ENCODE data around the gene NKD2. TPM values are rescaled to one million over a fixed set of nuclear protein-coding genes. Genes with fewer than 3 reads are reported as not detected.

The NKD2 gene
- total and polyA plus RNA-seq, 7 donors = 0.08 to 0.96 (median 0.63) TPM; not detected in 1

GRCh38 chr5:1044117-1044516 lies 35.5 kb downstream of the NKD2 start:
- H3K36me3 ChIP-seq (ENCODE audit: insufficient read depth in 1 of 2, low read depth in 1 of 2) = no peaks in the 10 kb centered on the region
- no peaks in the 10 kb centered on the region for H3K4me1 ChIP-seq
- H3K27me3 ChIP-seq (ENCODE audit: insufficient read depth in 3 of 3, low read length in 2 of 3) = no peaks in the 10 kb centered on the region
- H3K4me3 ChIP-seq = no peak overlapping the region
- WGBS, 3 donors = 85 to 91% (median 88%) methylated on average over 5 of the region's 5 CpGs
- DNase-seq (no peak), ATAC-seq (no peak)
- no peaks in the 10 kb centered on the region for H3K9me3 ChIP-seq
- TF ChIP-seq CTCF (IDR thresholded peaks at IDR 0.05) = no peak
- intact Hi-C loops (cut with DNase I) = no loop called here
- H3K27ac ChIP-seq = no peak overlapping the region

- no peak for DNase-seq
- Histone ChIP-seq H3K27ac (no peak overlapping the region), H3K9me3 (no peaks in the 10 kb centered on the region), H3K36me3 (ENCODE audit: insufficient read depth in 1 of 2, low read depth in 1 of 2) (no peaks in the 10 kb centered on the region), H3K27me3 (ENCODE audit: insufficient read depth in 3 of 3, low read length in 2 of 3) (peaks cover 0 to 10% (median 0%) of the 10 kb centered on the region in 3 donors), H3K4me3 (no peak overlapping the region), H3K4me1 (no peaks in the 10 kb centered on the region)
- no peak for ATAC-seq
- intact Hi-C loops (cut with DNase I) = no loop called here
- 87 to 93% (median 91%) methylated on average over 9 of the region's 9 CpGs for WGBS, 3 donors
- no peak for TF ChIP-seq CTCF (IDR thresholded peaks at IDR 0.05)
Observed at GRCh38 chr5:1045960-1046560, 37.5 kb downstream of the NKD2 start.

GRCh38 chr5:1047332-1047965 lies 38.8 kb downstream of the NKD2 start:
- intact Hi-C loops (cut with DNase I) = no loop called here
- Histone ChIP-seq H3K4me1 (no peaks in the 10 kb centered on the region), H3K4me3 (no peak overlapping the region), H3K27me3 (ENCODE audit: insufficient read depth in 3 of 3, low read length in 2 of 3) (peaks cover 0 to 19% (median 0%) of the 10 kb centered on the region in 3 donors), H3K9me3 (no peaks in the 10 kb centered on the region), H3K27ac (no peak overlapping the region), H3K36me3 (ENCODE audit: insufficient read depth in 1 of 2, low read depth in 1 of 2) (no peaks in the 10 kb centered on the region)
- no peak for TF ChIP-seq CTCF (IDR thresholded peaks at IDR 0.05)
- DNase-seq (no peak), ATAC-seq (no peak)
- 89 to 94% (median 91%) methylated on average over 11 of the region's 11 CpGs for WGBS, 3 donors

- 91 to 92% (median 91%) methylated on average over 11 of the region's 11 CpGs for WGBS, 3 donors
- no peaks in the 10 kb centered on the region for H3K4me1 ChIP-seq
- ATAC-seq = no peak
- H3K9me3 ChIP-seq = no peaks in the 10 kb centered on the region
- no peaks in the 10 kb centered on the region for H3K36me3 ChIP-seq (ENCODE audit: insufficient read depth in 1 of 2, low read depth in 1 of 2)
- DNase-seq = no peak
- H3K27me3 ChIP-seq (ENCODE audit: insufficient read depth in 3 of 3, low read length in 2 of 3) = peaks cover 0 to 27% (median 0%) of the 10 kb centered on the region in 3 donors
- no peak overlapping the region for H3K4me3 ChIP-seq
- no peak for TF ChIP-seq CTCF (IDR thresholded peaks at IDR 0.05)
- intact Hi-C loops (cut with DNase I) = no loop called here
- no peak overlapping the region for H3K27ac ChIP-seq
Observed at GRCh38 chr5:1048162-1048721, 39.6 kb downstream of the NKD2 start.
